OCI-LY7 (cell line): ENCODE measurements around the gene PGC. TPM values are rescaled to one million over a fixed set of nuclear protein-coding genes. Genes with fewer than 3 reads are reported as not detected.
A peak's percentile ranks its signal among the peaks of the same experiment; 100 is the strongest.

Source experiments
- BruUV-seq: library from RNA; stranded (reverse); fragments of 400-500 nt; replicated peaks from 2 replicates; lab custom pipeline; 2021; lab: Mats Ljungman, UMichigan
- CTCF ChIA-PET: fragments of 300-600 bp; sonication (Branson Sonifier 250); formaldehyde crosslinking; loops from one replicate; lab custom pipeline; 2022; ENCODE audit warnings: antibody characterized with exemption; ENCODE audit not compliant: unreplicated experiment; lab: Charles Lee
- POLR2A ChIA-PET: fragments of 300-600 bp; sonication (Branson Sonifier 250); formaldehyde crosslinking; loops from one replicate; lab custom pipeline; 2022; ENCODE audit warnings: antibody characterized with exemption; lab: Charles Lee
- DNase-seq: peaks from one replicate; pipeline ENCODE4 v3.0.0-alpha.2; 2015; ENCODE audit warnings: low spot score
- H2AFZ ChIP-seq: fragments of 200-600 bp; sonication (generic), shearing (Covaris generic); 2 replicates; pipeline ENCODE4 v1.6.1; 2014; ENCODE audit warnings: mild to moderate bottlenecking, antibody characterized with exemption, low read length, moderate library complexity
- H3K27ac ChIP-seq: fragments of 200-600 bp; sonication (generic); 2 replicates; pipeline ENCODE4 v1.5.1; 2014; ENCODE audit warnings: mixed run types, low read depth, mild to moderate bottlenecking, moderate library complexity, low read length, inconsistent platforms; ENCODE audit not compliant: poor library complexity, severe bottlenecking
- H3K36me3 ChIP-seq: fragments of 200-600 bp; sonication (generic); 2 replicates; pipeline ENCODE4 v1.6.1; 2014; ENCODE audit warnings: mild to moderate bottlenecking, antibody characterized with exemption, low read length, moderate library complexity, mixed read lengths; ENCODE audit not compliant: insufficient read depth
- H3K4me1 ChIP-seq: fragments of 200-600 bp; sonication (generic); 2 replicates; pipeline ENCODE4 v1.5.1; 2014; ENCODE audit warnings: mild to moderate bottlenecking, low read length; ENCODE audit not compliant: insufficient read depth, poor library complexity, severe bottlenecking
- H3K4me2 ChIP-seq: fragments of 200-600 bp; sonication (generic); 2 replicates; pipeline ENCODE4 v1.6.1; 2014; ENCODE audit warnings: mild to moderate bottlenecking, low read length
- H3K4me3 ChIP-seq: fragments of 200-600 bp; sonication (generic); 2 replicates; pipeline ENCODE4 v1.5.1; 2014; ENCODE audit warnings: mild to moderate bottlenecking, low read depth, low read length; ENCODE audit not compliant: poor library complexity, severe bottlenecking
- H3K79me2 ChIP-seq: fragments of 200-600 bp; sonication (generic); 2 replicates; pipeline ENCODE4 v1.6.1; 2016; ENCODE audit warnings: low read depth, mild to moderate bottlenecking, low read length, moderate library complexity, mixed read lengths; ENCODE audit not compliant: insufficient read depth
- H3K9me2 ChIP-seq: fragments of 200-600 bp; sonication (generic); 2 replicates; pipeline ENCODE4 v1.6.1; 2016; ENCODE audit warnings: mild to moderate bottlenecking, low read length, mixed read lengths; ENCODE audit not compliant: insufficient read depth
- H3K9me3 ChIP-seq: fragments of 200-600 bp; sonication (generic); 2 replicates; pipeline ENCODE4 v1.6.1; 2014; ENCODE audit warnings: mild to moderate bottlenecking, mixed run types, low read length, mixed read lengths
- H4K20me1 ChIP-seq: fragments of 200-600 bp; sonication (generic); 2 replicates; pipeline ENCODE4 v1.6.1; 2014; ENCODE audit warnings: mild to moderate bottlenecking, antibody characterized with exemption, low read length, moderate library complexity, mixed read lengths; ENCODE audit not compliant: insufficient read depth
- EZH2phosphoT487 ChIP-seq: fragments of 200-600 bp; sonication (generic); IDR thresholded peaks from 2 replicates; pipeline ENCODE4 v1.6.1; 2018; ENCODE audit warnings: low read depth, borderline replicate concordance, mild to moderate bottlenecking, mixed run types, antibody characterized with exemption, low read length, moderate library complexity, mixed read lengths
- intact Hi-C: fragments of 100-400 bp; cut with micrococcal nuclease; formaldehyde crosslinking; loops from one replicate; pipeline ENCODE4 v1.10.0; 2022; ENCODE audit not compliant: unreplicated experiment
- total RNA-seq, 2 experiments: library from RNA; depleted of rRNA in 1 of 2; stranded (reverse); fragments of >200 nt in 1 of 2; shearing (Covaris generic) in 1 of 2; gene quantifications; 2 replicates each; pipeline ENCODE4 v1.2.3, GENCODE V29; 2014 to 2022
- TF ChIP-seq, protein P1 (sequence below): fragments of 200-600 bp; sonication (generic); conservative IDR thresholded peaks from 2 replicates; pipeline ENCODE4 v1.5.1; 2014; ENCODE audit warnings: mild to moderate bottlenecking, antibody characterized with exemption, low read length, moderate library complexity, mixed read lengths

PGC gene
- total RNA-seq, 2 experiments from 2014 or later = not detected

DNA sequence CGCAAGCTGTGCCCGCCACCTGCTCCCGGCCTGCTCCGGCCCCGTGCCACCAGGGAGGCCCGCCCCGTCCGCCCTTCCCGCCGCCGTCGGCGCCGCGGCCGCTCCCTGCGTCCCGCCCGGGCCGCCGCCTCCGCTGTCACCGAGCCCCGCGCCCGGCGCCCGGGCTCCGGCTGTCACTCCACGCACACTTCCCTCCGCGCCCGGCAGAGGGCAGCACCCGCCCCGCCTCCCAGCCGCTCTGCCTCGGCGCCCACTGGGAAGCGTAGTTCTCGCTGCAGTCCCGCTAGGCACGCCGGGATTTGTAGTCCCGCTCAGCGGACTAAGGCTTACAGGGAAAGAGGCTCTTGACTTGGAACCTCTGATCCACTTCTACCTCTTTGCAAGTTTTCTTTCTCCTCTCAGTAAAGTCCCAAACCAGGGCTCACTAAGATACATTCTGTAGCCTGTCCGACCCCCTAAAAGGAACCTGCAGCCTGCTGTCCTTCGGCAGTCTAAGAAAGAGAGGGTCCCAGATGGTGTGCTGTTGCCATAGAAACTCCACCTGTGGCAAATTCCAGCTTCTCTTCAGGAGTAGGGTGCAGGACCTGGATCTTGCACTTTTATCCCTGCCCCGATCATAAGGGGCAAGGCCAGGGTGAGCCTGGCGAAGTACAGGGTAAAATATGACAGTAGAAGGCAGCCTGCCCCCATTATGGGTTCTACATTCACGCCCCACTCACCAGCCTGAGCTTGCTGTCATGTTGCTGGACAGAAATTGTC lies 11.6 kb downstream of the PGC start, which contains the start of gene TFEB:
Gene TFEB, minus strand, starts transcription at position 182 of the 759 bp plus-strand sequence. CDS start 44,395 bp downstream, outside the sequence.
- Histone ChIP-seq H3K4me2 (peak within 1 kb of the TSS; percentile 97), H3K27ac (peak within 1 kb of the TSS; percentile 94), H3K4me3 (peak within 1 kb of the TSS; percentile 91), H3K4me1 (peaks cover 42% of the 10 kb centered on the region), H3K79me2 (peaks cover 32% of the 10 kb centered on the region), H3K36me3 (no peaks in the 10 kb centered on the region), H4K20me1 (no peaks in the 10 kb centered on the region), H2AFZ (peak within 1 kb of the TSS; percentile 60), H3K9me3 (no peaks in the 10 kb centered on the region), H3K9me2 (no peaks in the 10 kb centered on the region)
- ChIA-PET CTCF (interaction anchor here (1.1 kb wide), 1 partner anchor 31 kb away, joined by 3 read pairs; no protein-coding TSS in a partner anchor), POLR2A (interaction anchor here (0.6 to 8.3 kb wide), 3 partner anchors 13 to 82 kb away, joined by 5 to 118 read pairs (median 31); no protein-coding TSS in a partner anchor)
- DNase-seq = peak; percentile 93
- BruUV-seq = no TSS peak
- TF ChIP-seq, protein P1, sequence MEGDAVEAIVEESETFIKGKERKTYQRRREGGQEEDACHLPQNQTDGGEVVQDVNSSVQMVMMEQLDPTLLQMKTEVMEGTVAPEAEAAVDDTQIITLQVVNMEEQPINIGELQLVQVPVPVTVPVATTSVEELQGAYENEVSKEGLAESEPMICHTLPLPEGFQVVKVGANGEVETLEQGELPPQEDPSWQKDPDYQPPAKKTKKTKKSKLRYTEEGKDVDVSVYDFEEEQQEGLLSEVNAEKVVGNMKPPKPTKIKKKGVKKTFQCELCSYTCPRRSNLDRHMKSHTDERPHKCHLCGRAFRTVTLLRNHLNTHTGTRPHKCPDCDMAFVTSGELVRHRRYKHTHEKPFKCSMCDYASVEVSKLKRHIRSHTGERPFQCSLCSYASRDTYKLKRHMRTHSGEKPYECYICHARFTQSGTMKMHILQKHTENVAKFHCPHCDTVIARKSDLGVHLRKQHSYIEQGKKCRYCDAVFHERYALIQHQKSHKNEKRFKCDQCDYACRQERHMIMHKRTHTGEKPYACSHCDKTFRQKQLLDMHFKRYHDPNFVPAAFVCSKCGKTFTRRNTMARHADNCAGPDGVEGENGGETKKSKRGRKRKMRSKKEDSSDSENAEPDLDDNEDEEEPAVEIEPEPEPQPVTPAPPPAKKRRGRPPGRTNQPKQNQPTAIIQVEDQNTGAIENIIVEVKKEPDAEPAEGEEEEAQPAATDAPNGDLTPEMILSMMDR = peak; percentile 76
- no peak for TF ChIP-seq EZH2phosphoT487
- intact Hi-C loops = loop anchor here (1.0 to 2.0 kb wide), 4 partner anchors 41 to 309 kb away; no protein-coding TSS in a partner anchor

DNA sequence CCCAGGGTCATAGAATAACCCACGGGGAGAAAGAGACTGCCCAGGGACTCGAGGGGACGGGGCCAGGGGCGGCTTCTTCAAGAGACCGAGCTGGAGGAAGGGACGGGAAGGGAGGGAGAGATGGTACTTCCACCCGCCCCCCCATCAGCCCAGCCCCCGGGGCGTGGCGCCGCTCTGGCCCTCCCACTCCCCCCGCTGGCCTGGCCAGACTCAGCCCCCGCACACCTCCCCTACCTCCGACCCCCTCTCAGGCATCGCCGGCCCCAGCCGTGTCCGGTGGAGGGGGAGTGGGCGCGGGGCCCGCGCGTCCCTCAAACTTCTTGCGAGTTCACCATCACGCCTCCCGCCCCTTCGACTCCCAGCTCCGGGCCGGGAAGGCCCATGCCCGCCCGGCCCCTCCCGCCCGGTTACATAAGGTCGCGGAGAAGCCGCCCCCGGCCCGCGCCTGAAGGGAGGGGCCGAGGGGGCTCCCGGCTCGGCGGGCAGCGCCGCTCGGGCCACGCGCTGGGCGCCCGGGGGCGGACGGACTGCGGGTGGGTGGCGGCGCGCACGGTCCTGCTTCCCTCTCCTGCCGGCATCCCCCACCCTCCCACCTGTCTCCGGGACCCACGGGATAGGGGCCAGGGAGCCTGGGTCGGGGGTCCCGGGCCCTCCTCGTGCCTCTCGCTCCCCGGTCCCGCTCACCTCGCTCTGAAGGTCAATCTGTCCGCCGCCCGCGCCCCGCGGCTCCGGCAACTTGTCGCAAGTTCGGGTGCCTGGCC lies 12.4 kb downstream of the PGC start:
- POLR2A ChIA-PET = interaction anchor here (0.5 to 8.3 kb wide), 9 partner anchors 12 to 277 kb away, joined by 3 to 118 read pairs (median 8); partner anchors contain the start of gene PRICKLE4
- peak; percentile 80 for DNase-seq
- H3K4me3 ChIP-seq = peak overlapping the region; percentile 91
- peaks cover 50% of the 10 kb centered on the region for H3K4me1 ChIP-seq
- H3K9me2 ChIP-seq = no peaks in the 10 kb centered on the region
- CTCF ChIA-PET = interaction anchor here (0.6 to 3.0 kb wide), 5 partner anchors 11 to 45 kb away, joined by 6 to 41 read pairs (median 6); no protein-coding TSS in a partner anchor
- no peaks in the 10 kb centered on the region for H4K20me1 ChIP-seq
- H3K9me3 ChIP-seq = no peaks in the 10 kb centered on the region
- TF ChIP-seq, protein P1 = no peak
- TF ChIP-seq EZH2phosphoT487 = no peak
- H2AFZ ChIP-seq = peak overlapping the region; percentile 57
- H3K79me2 ChIP-seq = peaks cover 39% of the 10 kb centered on the region
- no TSS peak for BruUV-seq
- H3K36me3 ChIP-seq = no peaks in the 10 kb centered on the region
- peak overlapping the region; percentile 97 for H3K4me2 ChIP-seq
- intact Hi-C loops = loop anchor here (1.0 to 5.0 kb wide), 7 partner anchors 38 to 717 kb away; partner anchors contain the start of genes NFYA, OARD1 and TRERF1
- H3K27ac ChIP-seq = peak overlapping the region; percentile 94
